Liver (tissue), 3 donors: ENCODE measurements around the gene ZNF227.

ENCODE experiments used
- CTCF ChIP-seq: fragments of 150-350 bp; IDR thresholded peaks from 2 replicates; pipeline ENCODE4 v1.5.1; 2017; ENCODE audit warnings: improper control_type of control experiment, low read depth, low read length; ENCODE audit not compliant: missing input control
- TF ChIP-seq, protein P1 (sequence below): IDR thresholded peaks from 2 replicates; pipeline ENCODE4 v1.6.1; 2016; ENCODE audit warnings: antibody characterized with exemption
- donor health status: healthy.
- donor health status: healthy.

DNA sequence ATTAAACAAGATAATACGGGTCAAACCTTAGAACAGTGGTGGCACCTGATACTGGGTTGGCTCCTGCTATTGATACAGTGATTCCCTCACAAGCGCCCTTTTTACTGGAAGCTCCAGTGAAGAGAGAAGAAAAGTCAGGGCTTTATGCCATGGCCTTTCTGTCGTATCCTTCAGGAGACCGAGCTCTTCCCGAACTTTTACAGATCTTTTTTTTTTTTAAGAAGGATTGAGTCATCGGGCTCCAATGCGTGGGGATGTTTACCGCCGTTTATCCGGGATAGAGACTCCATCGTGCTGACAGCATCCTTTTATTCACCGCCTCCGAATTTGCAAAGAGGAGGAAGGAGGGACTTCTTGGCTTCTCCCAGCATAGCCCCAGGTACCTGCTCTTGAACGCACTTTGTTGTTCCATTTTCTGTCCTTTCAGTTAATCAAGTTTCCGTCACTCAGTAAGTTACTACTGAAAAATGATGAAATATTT, 574 bp downstream of the ZNF227 start:
- no peak for TF ChIP-seq CTCF
- TF ChIP-seq, protein P1, sequence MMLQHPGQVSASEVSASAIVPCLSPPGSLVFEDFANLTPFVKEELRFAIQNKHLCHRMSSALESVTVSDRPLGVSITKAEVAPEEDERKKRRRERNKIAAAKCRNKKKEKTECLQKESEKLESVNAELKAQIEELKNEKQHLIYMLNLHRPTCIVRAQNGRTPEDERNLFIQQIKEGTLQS = no peak
